ENCODE measurements around the gene C7.

The C7 gene

DNA sequence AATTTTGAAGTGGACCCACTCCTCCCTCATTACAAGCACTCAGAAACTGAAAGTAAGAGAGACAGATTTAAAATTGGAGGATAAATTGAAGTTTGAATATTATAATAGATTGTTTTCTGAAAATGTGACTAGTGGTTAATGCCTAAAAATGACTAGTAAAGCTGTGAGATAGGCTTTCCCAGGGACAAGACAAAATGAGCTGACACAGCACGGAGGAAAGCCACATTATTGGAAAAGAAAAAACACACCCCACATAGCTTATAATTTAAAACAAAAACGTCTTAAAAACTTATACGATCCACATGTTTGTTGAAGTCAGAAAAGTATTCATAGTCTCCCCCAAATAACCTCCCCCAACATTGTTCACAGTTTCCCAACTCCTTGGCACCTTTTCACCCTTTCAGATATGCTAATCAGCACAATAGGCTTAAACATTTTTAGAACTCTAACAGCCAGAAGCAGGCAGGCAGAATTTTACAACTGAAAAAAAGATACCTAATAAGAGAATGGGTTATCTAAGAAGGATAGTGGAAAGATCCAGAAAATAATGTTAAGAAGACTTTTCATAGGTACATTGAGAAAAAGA is 6.1 kb downstream of the C7 start:
- Histone ChIP-seq H3K27me3 (replicated peaks) (no peaks in the 10 kb centered on the region), H3K27ac (no peak overlapping the region), H3K36me3 (replicated peaks) (no peaks in the 10 kb centered on the region), H3K4me3 (ENCODE audit: low read depth, low read length) (no peak overlapping the region)
- no peak for DNase-seq
- in situ Hi-C loops (cut with HindIII; ENCODE audit: low pct_ligation_motif_present, low sequenced_read_pairs) = no loop called here
- TF ChIP-seq, protein P1, sequence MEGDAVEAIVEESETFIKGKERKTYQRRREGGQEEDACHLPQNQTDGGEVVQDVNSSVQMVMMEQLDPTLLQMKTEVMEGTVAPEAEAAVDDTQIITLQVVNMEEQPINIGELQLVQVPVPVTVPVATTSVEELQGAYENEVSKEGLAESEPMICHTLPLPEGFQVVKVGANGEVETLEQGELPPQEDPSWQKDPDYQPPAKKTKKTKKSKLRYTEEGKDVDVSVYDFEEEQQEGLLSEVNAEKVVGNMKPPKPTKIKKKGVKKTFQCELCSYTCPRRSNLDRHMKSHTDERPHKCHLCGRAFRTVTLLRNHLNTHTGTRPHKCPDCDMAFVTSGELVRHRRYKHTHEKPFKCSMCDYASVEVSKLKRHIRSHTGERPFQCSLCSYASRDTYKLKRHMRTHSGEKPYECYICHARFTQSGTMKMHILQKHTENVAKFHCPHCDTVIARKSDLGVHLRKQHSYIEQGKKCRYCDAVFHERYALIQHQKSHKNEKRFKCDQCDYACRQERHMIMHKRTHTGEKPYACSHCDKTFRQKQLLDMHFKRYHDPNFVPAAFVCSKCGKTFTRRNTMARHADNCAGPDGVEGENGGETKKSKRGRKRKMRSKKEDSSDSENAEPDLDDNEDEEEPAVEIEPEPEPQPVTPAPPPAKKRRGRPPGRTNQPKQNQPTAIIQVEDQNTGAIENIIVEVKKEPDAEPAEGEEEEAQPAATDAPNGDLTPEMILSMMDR (IDR thresholded peaks at IDR 0.05; ENCODE audit: low read depth, low read length, missing control alignments) = no peak

DNA sequence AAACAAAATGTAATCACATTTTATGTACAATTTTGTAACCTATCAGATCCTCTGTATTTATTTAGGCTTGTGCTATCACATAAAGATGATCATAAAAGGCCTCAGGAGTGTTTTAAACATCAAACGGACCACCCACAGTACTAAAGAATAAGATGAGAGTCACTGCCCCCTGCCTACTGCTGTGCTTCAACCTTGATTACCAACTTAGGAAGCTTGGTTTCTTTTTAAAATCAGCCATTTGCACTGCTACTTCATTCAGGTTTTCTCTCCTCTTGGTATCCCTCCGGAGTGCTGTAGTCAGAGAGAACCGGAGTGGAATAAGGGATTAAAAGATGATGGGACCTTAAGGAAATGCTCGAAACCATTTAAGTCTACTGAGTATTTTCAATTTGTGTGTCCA is 6.9 kb downstream of the C7 start:
- Histone ChIP-seq H3K36me3 (replicated peaks) (no peaks in the 10 kb centered on the region), H3K27me3 (replicated peaks) (no peaks in the 10 kb centered on the region), H3K27ac (no peak overlapping the region), H3K4me3 (ENCODE audit: low read depth, low read length) (no peak overlapping the region)
- in situ Hi-C loops (cut with HindIII; ENCODE audit: low pct_ligation_motif_present, low sequenced_read_pairs) = no loop called here
- DNase-seq = no peak
- TF ChIP-seq, protein P1 (IDR thresholded peaks at IDR 0.05; ENCODE audit: low read depth, low read length, missing control alignments) = no peak

DNA sequence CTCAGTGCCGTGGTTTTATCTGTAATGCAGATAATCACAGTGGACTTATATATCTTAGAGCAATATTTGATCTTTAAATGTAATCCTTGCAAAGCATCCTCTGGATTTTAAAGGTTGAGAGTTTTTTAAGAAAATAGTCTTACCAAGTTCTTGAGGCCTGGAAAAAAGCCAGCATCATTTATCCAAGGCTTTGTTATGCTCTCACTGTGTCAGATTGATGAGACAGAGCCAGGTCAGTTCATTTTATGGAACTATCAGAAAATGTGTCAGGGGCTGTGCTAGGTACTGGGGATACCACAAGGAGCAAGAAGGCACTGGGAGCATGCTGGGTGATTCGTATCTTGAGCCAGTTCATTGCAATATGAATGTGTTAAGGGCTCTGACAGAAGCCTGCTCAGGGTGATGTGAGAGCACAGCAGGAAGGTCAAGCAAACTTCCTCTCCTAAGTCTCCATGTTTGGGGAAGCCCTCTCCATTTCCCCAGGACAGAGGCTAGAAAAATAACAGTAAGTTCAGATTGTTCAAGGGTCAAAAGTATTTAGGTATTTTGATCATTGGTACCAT is 19.7 kb downstream of the C7 start:
- no peaks in the 10 kb centered on the region for H3K27me3 ChIP-seq (replicated peaks)
- no peaks in the 10 kb centered on the region for H3K36me3 ChIP-seq (replicated peaks)
- H3K4me3 ChIP-seq (ENCODE audit: low read depth, low read length) = no peak overlapping the region
- no peak overlapping the region for H3K27ac ChIP-seq
- TF ChIP-seq, protein P1 (IDR thresholded peaks at IDR 0.05; ENCODE audit: low read depth, low read length, missing control alignments) = no peak
- in situ Hi-C loops (cut with HindIII; ENCODE audit: low pct_ligation_motif_present, low sequenced_read_pairs) = no loop called here
- no peak for DNase-seq

DNA sequence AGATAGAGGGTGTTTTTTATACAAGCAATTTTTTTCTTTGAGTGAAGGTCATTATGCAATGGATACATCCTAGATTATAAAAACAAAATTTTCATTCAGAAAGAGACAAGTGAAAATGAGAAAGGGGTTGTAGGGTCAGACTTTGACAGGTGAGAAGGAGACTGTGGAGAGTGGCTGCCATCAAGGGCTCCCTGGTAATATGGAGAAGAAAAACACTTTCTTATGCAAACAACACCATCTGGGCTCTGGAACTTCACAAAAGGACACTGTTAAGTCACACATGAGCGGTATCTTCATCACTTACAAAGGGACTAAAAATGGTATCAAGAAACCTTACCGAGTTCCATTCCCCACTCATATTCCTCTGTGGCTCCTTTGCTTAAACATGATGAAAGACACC is 23.5 kb downstream of the C7 start:
- Histone ChIP-seq H3K4me3 (ENCODE audit: low read depth, low read length) (no peak overlapping the region), H3K36me3 (replicated peaks) (no peaks in the 10 kb centered on the region), H3K27ac (no peak overlapping the region), H3K27me3 (replicated peaks) (no peaks in the 10 kb centered on the region)
- TF ChIP-seq, protein P1 (IDR thresholded peaks at IDR 0.05; ENCODE audit: low read depth, low read length, missing control alignments) = no peak
- in situ Hi-C loops (cut with HindIII; ENCODE audit: low pct_ligation_motif_present, low sequenced_read_pairs) = no loop called here
- no peak for DNase-seq

DNA sequence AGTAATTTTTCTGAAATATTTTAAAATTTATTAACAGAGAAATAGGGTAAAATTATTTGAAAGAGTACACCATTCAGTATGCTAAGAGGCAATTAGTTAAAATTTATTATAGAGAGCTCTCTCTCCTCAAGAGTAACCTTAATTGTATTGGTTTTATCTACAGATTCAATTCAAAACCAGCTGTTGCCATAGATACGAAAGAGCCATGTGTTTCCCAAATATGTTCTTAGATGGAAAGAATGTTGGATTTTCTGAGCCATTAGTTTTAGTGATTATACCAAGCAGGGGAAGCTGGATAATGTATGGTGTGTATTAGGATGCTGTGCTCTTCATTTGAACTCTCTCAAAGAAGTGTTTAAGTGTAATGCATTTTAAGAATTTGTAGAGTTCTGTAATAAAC is 27.8 kb downstream of the C7 start:
- Histone ChIP-seq H3K4me3 (ENCODE audit: low read depth, low read length) (no peak overlapping the region), H3K36me3 (replicated peaks) (no peaks in the 10 kb centered on the region), H3K27me3 (replicated peaks) (no peaks in the 10 kb centered on the region), H3K27ac (no peak overlapping the region)
- in situ Hi-C loops (cut with HindIII; ENCODE audit: low pct_ligation_motif_present, low sequenced_read_pairs) = no loop called here
- DNase-seq = no peak
- TF ChIP-seq, protein P1 (IDR thresholded peaks at IDR 0.05; ENCODE audit: low read depth, low read length, missing control alignments) = no peak

DNA sequence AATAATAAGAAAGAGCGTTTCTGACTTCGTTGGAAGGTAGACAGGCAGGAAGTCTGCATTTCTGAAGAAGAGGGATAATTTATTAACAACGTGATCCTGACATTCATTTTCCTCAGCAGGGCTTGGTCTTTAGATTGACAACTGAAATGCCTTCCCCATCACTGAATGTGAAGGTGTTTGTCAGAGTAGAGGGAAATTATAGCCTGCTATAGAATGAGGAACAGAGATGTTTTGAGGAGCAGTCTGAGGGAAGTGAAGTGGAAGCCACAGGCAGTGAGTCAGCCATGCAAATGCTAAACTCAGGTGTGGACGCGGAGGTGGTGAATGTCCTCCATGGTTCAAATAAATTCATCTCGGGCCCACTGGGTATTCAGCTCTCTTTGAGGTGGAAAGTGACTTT is 30.5 kb downstream of the C7 start:
- no peak overlapping the region for H3K27ac ChIP-seq
- no peaks in the 10 kb centered on the region for H3K27me3 ChIP-seq (replicated peaks)
- in situ Hi-C loops (cut with HindIII; ENCODE audit: low pct_ligation_motif_present, low sequenced_read_pairs) = no loop called here
- H3K4me3 ChIP-seq (ENCODE audit: low read depth, low read length) = no peak overlapping the region
- DNase-seq = no peak
- TF ChIP-seq, protein P1 (IDR thresholded peaks at IDR 0.05; ENCODE audit: low read depth, low read length, missing control alignments) = no peak
- H3K36me3 ChIP-seq (replicated peaks) = no peaks in the 10 kb centered on the region

Measured in brain microvascular endothelial cell (primary cell).